NCI-H146 treated with DMSO at 0.1 percent for 48 hours (cell line): ENCODE measurements around the gene MED13L.

Source experiments
- DNase-seq: peaks from one replicate; lab custom pipeline; 2025; ENCODE audit not compliant: unreplicated experiment; lab: John Stamatoyannopoulos, UW

The MED13L gene

DNA sequence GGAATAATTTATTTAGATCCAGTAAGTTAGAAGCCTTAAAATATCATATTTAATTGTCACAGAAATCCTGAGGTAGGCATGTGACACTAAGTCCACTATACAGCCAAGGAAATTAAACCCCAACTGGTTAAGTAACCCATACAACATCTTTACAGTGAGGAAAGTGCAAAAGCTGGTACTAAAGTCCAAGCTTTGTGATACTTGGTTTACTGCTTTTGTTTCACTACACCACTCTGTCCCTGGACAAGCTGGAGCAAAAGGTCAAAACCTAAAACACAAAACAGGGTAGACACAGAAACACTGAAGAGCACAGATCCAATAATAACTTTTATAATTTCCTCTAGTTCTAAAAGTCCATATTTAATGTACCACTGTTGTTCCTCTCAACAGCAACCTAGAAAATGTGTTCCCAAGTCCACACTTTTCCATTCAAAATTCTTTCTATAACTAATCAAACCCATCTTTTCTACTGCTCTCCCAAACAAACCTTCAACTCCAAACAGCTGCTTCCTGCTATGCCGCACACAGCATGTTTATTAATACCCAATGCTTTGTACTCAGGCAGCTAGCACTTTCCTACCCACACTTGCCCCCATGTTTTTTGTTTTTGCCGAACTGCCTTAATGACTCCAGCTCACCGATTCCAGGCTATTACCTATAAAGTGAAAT lies 90.9 kb downstream of the MED13L start:
- DNase-seq = no peak

DNA sequence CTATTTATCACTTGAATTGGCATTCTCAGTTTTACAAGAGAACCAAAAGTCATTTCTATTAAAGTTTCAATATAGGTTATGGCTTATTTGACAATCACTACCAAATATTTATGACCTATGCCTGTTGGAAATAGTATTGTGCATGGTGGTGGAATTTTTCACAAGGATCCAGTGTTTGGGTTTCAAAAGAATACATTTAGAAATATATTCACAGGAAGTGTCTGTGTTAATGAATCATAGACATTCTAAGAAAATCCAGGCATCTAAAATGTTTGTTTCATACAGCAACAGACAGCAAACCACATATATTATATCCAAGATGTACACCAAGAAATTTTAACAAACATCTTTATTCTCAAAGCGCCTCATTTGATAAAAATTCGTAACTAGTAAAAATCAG lies 92.7 kb downstream of the MED13L start:
- no peak for DNase-seq

- no peak for DNase-seq
These were observed 93.8 kb downstream of the MED13L start for GRCh38 chr12:116183741-116184141.

- DNase-seq = no peak
These were observed 95.0 kb downstream of the MED13L start for GRCh38 chr12:116182359-116183063.

DNA sequence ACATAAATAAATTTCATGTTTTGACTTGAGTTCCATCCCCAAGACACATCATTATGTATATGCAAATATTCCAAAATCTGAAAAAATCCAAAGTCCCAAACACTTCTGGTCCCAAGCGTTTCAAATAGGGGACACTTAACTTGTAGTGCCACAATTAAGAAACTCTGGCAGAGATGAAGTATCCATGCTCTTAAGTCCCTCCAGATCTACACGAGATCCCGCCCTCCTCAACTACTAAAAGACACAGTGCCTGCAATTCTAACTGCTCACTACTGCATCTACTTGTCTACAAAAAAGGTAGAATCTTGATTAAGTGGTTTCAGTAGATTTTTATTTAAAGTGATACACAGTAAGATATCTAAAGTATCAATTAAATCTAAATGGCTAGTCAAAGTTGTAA lies 97.0 kb downstream of the MED13L start:
- no peak for DNase-seq

DNA sequence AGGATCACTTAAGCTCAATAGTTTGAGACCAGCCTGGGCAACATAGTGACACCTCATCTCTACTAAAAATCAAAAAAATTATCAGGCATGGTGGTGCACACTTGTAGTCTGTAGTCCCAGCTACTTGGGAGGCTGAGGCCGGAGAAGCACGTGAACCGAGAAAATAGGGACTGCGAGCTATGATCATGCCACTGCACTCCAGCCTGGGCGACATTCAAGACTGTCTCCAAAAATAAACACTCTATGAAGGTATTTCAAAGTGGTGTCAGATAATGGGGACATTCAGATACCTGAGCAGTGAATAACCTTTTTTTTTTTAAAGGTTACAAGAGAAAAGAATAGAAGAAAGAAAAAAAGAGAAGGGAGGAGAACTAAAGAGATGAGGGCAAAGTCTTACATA lies 98.1 kb downstream of the MED13L start:
- DNase-seq = no peak

GRCh38 chr12:116177017-116177416 lies 100.5 kb downstream of the MED13L start:
- no peak for DNase-seq

DNA sequence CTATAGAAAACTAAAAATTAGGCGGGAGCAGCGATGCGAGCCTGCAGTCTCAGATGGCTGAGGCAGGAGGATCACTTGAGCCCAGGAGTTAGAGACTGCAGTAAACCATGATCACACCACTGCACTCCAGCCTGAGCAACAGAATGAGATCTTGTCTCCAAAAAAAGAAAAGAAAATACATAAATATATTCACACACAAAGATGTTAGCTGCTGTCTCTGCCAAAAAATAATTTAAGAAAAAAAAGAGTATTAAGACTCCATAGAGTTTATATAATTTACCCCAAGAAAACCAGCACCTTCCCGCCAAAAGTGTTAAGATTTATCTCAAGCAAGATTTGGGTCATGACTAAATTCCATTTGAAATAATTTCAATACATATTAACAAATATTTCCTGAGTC lies 102.6 kb downstream of the MED13L start:
- DNase-seq = no peak

GRCh38 chr12:116174006-116174405 lies 103.5 kb downstream of the MED13L start:
- no peak for DNase-seq

DNA sequence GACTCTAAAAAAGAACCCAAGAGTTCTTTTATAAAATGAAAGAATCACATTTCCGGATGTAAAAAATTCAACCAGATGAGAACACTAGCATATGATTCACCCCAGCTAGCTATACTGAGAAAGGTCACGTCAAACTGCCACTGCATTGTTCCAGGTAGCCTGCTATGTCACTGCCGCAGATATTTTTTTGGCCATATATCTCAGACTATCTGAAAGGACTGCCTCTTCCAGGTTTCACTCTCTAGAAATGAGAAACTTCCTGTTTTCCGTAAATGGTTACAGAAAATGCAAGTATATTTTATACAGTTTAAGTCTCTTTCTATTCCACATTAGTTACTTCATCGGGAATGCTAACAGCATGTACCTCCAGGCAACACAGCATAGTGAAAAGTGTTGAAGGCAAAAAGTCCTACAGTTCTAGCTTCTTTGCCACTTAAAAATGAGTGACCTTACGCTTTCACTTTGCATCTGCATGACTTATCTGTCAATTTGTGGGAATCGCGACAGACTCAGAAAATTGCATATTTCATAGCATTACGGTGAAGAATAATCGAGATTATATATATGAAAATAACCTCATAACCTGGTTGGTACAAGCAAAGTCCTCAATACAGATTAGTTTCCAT lies 105.2 kb downstream of the MED13L start:
- DNase-seq = no peak

GRCh38 chr12:116171549-116171948 lies 105.9 kb downstream of the MED13L start:
- no peak for DNase-seq

DNA sequence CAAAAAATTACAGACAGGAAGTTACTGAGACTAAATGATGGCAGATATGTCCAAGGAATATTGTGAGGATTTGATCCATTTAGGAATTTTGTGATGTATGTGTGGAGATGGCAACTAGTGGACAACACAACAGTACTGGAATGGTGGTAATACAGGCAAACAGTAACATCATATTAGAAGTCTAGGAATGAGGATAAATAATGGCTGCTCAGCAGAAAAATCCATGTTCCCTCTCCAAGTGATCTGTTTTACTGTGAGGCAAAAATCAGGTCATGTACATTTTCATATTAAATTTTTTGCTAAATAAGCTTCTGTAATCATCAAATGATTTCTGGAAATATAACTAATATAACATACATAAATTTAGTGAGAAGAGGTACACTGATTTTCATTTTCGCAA lies 108.4 kb downstream of the MED13L start:
- DNase-seq = no peak

DNA sequence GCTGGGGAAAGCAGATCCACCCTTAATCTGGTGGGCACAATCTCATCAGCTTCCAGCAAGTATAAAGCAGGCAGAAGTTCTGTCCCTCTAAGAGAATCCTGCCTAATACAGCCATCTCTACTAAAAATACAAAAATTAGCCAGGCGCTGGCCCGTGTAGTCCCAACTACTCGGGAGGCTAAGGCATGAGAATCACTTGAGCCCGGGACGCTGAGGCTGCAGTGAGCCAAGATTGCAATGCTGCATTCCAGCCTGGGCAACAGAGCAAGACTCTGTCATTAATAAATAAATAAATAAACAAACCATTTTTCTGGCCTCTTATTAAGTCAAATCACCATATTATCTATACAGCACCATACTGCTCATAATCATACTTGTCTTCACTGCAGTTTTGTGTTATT lies 111.2 kb downstream of the MED13L start:
- DNase-seq = no peak

DNA sequence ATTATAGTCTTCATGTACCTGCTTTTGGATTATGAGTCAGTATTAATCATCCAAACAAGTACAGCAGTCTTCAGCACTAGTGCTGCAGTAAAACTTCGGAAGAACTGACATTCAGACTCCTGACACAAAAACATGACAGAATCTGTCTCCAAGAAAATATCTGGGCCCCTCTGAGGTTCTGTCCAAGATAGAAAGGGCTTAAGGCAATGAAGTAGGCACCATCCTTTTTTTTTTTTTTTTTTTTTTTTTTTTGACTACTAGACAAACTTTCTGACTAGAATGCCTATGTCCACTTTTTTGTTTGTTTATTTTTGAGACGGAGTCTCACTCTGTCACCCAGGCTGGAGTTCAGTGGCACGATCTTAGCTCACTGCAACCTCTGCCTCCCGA lies 112.5 kb downstream of the MED13L start:
- no peak for DNase-seq

DNA sequence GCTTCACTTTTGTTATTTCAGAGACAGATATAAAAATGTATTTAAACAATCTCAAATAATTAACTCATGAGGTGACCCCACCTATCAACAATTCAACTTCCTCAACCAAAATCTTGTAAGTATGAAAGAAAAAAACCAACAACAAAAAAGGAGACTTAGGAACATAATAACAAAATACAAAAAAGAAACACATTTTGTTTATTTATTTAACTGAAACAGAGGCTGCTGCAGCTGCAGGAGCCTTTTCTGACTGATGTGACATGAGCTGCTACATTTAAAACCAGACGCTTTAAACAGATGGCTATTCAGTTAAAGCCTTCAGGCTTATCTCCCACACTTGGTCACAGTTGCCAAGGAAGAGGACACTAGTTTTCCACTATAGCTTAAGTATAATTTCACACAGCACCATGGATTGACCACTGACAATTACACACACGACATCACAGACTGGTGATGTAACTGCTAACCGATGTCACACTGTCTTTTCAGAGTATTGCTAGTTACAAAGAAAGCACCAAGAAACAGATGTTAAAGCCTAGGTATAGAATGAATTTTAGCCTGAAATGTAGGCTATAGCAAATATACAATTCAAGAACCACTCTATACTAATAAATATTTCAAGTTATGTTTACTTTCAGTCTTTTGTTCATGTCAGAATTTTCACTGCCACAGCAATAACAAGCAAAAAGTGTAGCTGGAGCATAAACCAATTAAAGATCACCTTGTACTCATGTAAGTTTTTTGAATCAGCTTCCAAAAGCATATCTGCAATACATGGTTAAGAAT lies 113.0 kb downstream of the MED13L start:
- DNase-seq = no peak

DNA sequence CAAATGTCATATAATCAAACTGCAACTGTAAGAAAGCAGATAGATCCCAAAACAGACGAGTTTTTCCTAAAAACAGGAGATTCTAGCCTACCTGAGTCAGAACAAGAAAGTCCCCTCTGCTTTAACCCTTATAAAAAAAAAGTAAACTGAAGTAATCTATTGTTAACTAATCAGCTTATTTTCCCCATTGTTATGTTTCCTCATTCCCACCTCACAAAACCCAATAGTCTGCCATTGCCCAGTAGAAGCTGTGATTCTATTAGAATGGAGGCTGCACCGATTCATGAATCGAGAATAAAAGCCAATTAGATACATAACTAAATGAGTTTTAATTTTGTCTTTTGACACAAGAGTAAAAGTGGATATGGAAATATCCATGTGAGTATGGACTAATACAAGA lies 115.4 kb downstream of the MED13L start:
- no peak for DNase-seq

- no peak for DNase-seq
These were observed 115.9 kb downstream of the MED13L start for GRCh38 chr12:116161588-116161987.

DNA sequence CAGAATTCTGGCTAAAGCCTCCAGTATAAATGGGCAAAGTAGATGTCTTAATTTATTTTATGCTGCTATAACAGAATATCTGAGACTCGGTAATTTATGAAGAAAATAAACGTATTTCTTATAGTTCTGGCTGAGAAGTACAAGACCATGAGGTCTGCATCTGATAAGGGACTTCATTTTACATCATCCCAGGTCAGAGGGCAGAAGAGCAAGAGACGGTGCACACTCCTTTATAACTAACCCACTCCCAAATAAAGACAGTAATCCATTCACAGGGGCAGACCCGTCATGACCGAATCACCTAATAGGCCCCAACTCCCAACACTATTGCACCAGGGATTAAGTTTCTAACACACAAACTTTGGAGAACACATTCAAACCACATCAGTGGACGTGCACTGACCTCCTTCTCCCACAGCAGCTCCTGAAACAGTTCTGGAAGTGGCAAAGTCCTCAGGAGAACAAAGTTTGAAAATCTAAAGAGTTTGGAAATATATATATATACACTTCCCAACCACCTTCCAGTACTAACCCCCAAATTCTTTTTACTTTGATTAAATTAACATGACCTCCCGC lies 116.5 kb downstream of the MED13L start:
- DNase-seq = no peak

- DNase-seq = no peak
These were observed 117.3 kb downstream of the MED13L start for GRCh38 chr12:116160231-116160630.

DNA sequence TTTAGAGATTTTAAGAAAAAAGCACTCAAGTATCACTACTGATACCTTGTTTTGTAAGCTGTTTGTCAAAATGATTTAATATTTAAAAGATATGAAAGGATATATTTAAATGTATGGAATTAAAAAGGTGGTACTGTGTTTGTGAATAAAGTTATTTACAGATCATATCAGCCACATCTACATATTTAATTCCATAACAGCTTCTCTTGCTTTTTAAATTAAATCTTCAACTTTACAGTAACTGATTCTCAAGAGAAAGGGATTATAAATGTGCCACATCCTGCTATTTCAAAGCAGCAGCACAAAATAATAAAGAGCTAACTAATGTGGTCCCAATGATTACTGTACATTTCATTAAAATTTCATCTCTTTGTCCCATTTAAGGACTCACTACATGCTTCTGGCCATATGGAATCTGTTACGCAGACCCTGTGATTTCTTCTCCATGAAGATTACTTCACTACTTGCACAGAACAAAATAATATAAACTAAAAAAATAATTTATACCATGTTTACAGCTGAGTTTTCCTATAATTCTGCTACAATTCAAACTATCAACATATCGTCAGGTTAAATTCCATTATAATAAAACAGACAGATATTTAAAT lies 117.8 kb downstream of the MED13L start:
- no peak for DNase-seq

DNA sequence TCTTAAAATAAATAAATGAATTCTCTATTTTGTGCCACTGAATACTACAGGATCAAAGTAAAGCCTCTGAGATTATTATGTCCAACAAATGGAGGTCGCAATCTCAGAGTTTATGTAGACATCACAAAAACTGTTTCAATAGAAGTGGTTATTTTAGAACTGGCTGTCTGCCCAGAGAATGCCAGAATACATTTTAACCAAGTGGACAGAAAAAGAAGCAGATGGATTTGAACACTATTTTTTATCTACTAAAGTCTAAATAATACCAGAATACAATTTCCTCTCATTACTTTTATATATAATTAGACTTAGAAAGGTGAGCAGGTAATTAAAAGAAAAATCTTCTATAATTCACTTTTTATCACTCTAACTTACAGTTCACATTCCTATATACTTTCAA lies 118.3 kb downstream of the MED13L start:
- no peak for DNase-seq
